GM19397 (cell line): Measurements from ENCODE around the gene NT5M.

Experiments
- ATAC-seq: cut with Tn5 transposase; IDR thresholded peaks from one replicate; pipeline ENCODE4 v1.9.1; 2021; ENCODE audit warnings: mild to moderate bottlenecking, moderate library complexity; ENCODE audit not compliant: unreplicated experiment

Gene NT5M

DNA sequence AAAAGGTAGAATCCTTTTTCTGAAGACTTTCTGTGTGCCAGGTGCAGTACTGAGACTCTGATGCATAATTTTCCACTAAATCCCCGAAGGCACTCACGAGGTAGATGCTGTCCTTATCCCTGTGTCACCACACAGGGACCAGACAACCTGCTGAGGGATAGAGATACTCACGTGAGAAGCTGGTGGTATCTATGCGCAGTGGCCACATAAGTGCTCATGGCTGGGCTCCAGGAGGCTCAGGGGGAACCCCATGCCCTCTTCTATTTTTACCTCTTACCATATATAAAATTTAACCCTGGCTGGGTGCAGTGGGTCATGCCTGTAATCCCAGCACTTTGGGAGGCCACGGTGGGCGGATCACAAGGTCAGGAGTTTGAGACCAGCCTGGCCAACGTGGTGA lies 38.3 kb downstream of the NT5M start:
- no peak for ATAC-seq

DNA sequence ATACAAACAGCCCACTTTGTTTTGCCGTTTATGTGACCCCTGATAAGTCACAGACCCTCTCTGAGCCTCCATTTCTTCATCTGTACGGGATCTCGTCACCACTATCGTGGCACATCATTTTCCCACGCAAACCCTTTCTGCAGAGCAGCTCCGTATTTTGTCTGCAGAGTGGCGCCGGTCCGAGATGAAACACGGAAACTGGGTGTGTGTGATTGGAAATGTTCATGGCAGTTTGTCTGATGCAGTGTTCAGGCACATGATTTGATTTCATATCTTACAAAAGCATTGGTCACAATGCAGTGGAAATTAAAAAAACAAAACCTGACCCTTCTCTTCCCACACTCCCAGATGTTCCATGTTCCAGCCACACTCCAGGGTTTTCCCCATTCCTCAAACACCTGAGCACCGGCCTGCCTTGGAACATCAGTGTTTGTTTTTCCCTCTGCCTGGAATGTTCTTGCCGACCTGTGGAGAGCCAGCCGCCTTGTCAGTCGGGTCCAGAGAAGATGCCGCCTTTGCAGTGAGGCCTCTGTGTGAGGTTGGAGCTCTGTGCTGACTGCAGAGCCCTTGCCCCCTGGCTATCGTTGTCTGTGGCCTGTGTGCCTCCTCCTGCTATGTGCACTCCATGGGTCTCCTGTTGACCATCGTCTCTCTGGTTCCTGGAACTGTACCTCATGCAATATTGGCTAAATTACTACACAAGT lies 39.2 kb downstream of the NT5M start:
- no peak for ATAC-seq

DNA sequence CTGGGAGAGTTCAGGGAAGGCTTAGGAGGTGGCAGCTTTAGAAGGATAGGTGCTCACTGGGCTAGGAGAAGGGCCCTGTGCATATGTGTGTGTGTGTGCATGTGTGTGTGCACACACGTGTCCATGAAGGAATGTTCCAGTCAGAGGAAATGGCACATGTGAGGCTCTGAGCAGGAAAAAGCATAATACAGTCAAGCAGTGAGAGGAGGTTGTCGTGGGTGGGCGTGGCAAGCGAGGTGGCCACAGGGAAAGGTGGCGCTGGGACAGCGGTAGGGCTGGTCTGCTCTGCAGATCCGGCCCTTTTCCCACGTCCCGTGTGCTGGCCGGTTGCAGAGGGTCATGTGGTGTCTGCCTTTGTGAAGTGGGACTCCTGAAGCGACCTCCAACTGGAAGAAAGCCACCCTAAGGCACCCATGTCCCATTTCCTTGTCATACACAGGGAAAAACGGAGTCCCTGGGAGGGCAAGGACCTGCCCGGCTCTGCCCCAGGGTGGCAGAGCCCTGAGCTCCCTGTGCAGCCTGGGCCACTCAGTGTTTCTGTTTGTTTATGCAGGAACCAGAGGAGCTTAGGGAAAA lies 40.1 kb downstream of the NT5M start:
- no peak for ATAC-seq

DNA sequence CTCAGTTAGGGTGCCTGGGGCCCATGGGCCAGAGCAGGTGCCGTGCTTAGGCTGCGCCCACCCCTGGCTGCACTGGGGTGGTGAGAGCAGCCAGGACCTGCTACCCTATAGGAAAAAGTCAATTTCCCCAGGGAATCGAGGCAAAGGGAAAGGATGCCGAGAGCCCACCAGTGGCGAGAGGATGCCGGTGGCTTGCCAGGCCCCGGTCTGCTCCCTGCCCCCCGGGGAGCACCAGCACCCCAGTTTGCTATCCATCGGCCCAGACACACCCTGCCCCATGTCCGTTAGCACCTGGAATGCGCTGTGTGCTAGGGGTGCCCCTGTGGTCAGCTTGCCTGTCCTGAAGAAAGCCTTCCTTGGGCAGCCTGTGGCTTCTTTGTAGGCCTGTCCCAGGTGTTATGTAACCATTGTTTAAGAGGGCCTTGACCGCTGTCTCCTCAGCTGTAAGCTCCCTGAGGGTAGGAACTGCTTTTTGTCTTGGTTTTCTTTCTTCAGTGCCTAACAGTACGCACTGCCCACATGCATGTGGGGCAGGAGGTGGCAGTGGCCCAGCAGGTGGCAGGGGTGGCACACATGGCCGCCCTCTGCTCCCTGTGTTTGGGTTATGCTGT lies 40.8 kb downstream of the NT5M start:
- no peak for ATAC-seq

DNA sequence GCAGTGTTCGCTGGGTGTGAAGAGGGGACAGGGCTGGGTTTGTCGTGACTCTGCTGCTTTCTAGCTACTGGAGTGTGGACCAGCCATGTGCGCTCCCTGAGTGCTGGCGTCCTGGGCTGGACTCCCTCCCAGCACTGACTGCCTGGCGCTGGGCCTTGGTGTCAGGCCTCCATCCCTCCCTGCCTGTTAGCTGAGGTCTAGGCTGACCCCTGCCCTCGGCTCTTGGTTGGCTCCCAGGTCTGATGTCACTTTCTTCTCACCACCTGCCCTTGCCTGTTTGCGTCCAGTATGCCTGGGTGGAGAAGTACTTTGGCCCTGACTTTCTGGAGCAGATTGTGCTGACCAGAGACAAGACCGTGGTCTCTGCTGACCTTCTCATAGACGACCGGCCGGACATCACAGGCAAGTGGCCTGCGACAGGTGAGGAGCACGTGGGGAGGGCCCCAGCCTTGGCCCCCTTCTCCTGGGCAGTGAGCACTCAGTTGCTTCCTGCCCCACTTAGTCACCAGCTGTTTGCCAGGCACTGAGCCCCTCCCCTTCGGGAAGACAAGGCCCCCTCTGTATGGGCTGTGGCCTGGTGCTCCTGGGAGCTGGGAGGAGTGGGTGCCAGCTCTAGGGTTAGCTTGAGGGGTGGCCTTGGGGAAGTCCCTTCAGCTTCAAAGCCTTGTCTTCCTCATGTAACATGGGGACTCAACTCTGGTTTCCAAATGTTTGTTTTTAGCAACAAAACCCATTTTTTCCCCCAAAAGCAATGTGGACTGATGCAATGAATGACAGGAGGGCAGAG lies 41.5 kb downstream of the NT5M start:
- no peak for ATAC-seq

DNA sequence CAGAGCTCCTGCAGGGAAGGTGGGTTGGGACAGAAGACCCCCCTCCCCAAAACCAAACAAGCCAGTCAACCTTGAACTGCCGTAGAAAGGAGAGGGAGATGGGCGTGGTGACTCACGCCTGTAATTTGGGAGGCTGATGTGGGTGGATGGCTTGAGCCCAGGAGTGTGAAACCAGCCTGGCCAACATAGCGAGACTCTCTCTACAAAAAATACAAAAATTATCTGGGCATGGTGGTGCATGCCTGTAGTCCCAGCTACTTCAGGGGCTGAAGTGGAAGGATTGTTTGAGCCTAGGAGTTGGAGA lies 42.1 kb downstream of the NT5M start:
- no peak for ATAC-seq

DNA sequence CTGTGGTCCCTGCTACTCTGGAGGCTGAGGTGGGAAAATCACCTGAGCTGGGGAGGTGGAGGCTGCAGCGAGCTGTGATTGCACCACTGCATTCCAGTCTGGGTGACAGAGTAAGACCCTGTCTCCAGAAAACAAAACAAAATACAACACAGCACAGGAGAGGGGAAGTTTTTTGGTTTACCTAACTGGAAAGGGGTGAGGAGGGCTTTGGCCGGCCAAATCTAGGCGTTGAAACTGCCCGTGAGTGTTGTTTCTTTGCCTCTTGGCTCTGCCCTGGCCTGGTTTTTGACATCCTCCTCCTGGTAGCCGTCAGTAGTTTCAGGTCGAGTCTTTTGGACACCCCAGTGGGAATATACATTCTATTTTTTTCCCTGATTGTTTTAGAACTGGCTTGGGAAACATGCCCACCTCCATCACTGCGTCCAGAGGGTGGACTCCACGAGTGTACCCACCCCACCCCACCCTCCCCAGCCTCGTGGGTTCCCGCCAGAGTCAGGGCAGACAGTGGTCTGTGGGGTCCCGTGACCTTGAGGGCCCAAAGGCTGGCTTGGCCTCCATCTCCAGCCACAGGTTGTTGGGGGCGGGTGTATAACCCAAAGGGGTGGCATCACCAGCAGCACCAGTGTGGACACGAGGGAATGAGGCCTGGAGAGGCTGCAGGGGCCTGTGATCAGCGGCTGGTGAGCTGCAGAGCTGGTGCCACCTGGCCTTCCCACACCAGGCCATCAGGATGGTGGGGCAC lies 42.7 kb downstream of the NT5M start:
- ATAC-seq: no peak

DNA sequence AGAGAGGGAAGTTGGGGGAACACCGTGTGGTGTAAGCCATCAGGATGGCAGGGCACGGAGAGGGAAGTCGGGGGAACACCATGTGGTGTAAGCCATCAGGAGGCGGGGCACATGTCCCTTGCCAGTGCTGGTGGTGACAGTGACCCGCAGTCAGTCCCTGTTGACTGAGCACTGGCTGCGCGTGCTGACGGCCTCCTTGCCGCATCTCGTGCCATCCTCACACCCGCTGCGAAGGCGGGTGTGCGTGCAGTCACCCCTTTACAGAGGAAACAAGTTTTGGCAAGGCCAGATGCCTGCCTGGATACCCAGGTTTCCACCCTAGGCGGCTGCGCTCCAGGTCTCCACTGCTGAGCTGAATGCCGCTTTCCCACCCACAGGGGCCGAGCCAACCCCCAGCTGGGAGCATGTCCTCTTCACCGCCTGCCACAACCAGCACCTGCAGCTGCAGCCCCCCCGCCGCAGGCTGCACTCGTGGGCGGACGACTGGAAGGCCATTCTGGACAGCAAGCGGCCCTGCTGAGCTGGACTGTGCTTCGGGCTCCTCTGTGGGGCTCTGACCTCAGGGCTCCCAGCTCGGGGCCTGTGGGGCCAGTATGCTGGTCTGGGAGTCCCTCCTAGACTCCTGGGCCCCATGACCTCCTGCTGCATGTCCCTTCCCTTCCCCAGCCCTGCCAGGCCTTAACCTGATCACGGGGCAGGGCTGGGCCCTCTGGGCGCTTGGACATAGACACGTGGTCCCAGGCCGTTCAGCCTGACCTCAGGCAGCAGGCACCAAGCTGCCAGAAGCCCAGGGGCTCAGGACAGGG lies 43.5 kb downstream of the NT5M start:
- no peak for ATAC-seq

DNA sequence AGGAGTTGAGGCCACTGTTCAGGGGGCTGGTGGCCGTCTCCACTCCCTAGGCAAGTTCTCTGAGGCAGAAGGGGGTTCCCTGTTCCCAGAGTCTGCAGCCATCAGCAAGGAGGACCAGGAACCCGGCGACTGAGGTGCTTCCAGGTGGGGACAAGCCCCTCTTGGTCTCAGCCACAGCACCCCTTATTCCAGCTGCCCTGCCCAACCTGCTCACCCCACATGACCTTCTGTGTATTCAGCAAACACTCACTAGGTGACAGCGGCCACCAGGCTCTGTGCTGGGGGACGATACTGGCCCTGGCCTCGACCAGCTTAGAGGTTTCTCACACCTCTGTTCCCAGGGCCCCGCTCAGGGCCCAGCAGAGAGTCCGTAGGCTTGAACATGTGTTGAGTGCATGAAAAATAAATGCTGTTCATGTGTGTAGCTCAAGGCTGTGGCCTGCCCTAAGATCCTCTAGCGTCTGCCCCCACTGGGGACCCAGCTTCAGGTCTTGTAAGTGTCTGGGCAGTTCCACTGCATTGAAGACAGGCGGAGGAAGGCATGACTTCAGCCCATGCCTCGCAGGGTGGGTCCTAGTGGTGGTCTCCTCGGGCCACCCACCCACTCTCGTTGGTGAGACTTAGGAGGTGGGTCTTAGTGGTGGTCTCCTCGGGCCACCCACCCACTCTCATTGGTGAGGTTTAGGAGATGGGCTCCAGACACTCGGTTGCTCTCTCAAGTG lies 44.2 kb downstream of the NT5M start:
- no peak for ATAC-seq

DNA sequence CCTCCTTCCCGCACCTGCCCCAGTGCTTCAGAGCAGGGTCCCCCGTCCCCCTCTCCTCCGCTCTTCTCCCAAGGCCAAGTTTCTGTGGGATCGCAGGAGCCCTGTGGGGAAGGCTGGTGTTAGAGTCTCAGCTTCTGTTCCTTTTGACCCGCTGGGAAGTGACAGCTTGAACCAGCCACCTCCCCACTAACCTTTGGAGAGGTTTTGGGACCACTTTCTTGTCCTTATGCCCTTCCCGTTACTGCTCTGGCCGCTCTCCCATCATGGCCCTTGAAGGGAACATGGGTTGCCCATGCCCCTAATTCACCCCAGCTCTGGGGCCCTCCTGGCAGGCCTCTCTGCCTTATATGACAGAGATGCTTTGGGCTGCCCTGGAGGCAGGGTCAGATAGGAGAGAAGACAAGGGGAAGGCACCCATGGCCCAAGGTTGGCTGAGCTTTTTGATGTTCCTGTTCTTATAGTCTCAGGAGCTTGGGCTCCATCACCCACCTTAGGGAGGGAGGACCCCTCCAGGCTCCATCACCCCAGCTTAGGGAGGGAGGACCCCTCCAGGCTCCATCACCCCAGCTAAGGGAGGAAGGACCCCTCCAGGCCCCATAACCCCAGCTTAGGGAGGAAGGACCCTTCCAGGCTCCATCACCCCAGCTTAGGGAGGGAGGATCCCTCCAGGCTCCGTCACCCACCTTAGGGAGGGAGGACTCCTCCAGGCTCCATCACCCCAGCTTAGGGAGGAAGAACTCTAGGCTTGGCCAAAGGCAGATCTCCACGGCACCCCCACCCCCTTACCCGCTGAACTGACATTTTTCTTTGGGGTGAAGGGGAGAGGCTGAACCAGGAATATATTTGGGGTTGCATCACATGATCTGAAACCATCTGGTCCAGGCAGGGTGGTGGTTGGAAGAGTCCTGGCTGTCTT lies 45.0 kb downstream of the NT5M start:
- ATAC-seq: no peak

DNA sequence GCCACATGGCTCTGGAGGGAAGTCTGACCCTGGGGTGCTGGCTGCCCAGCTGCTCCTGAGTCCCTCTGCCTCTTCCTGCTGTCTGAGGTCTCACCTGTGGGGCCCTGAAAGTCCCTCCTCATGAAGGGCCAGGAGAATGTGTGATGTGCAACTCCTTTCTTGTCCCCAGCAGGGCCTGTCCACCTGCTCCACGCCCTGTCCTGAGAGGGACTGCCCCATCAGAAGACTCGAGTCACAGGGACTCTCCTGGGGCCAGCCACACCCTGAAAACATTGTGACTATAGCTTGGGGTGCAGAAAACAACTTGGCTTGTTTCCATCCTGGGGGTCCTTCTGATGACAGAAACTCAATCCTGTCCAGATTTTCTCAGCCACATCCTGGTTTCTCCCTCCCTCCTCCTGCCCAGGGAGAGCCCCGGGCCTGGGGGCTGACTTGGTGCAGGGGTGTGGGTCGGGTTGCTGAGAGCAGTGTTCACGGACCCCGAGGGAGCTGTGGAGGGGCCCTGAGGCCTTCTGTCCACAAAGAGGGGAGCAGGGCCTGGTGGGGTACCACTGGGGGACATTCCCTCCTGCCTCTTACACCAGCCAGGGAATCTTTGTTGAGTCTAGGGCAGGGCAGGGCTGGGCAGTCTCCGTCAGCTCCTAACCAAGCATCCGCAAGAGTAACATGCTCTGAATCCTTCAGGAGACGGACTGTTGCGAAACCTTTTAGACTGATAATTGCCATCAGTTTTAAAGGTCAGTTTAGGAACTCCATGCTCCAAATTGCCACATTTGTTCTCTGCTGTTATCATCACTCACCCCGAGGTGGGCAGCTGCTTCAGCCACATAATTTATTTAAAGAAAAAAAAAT lies 45.9 kb downstream of the NT5M start:
- no peak for ATAC-seq

DNA sequence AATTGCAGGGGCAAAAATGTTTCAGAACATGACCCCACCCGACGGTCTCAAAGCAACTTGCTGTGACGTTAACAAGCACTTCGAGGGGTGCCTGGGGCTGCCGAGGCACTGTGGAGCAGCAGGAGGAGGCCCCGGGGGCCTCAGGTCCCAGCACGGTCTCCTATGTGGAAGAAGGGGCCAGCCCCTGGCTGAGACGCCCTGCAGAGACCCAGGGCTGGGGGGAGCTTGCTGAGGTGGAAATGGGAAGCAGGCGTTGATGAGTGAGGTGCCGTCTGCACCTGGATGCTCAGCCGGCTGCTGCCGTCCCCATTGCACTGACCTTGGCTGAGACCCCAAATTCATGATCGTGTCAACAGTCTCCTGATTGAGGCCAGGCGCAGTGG lies 46.5 kb downstream of the NT5M start:
- ATAC-seq: no peak

DNA sequence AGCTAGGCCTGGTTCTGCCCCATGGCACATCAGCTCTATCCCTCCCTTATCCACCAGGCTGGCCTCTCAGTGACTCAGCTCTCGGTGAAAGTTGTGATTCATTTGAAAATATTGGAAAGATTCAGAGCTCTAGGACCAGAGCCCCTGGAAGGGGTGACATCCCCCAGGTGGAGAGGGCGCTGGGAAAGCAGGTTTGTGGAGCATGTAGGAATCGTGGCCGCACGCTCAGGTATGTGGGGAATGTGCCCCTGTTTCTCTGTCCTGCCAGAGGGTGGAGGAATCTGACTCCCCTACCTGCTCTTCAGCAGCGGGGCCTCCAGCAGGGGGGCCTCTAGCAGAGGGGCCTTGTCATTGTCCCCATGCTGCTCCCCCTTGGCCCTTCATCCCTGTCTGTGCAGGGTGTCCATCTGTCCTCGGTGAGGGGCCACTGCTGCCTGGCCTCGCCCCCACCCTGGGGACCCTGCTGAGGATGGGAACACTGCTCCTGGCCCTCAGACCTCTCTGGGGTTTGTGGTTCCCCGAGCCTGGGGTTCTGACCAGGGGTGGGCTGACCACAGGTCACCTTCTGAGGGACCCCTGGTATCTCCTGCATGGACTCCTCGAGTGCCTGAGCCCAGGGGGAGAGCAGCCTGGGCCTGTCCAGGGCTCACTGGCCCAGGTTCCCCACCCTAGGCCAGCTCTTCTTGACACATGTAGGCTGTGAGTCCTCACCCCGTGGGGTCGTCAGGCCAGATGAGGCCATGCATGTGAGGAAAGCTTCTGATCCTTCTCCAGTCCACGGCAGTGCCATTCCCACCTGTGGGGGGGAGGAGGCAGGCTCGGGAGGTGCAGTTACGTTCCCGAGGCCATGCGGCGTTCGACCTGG lies 47.5 kb downstream of the NT5M start:
- no peak for ATAC-seq

DNA sequence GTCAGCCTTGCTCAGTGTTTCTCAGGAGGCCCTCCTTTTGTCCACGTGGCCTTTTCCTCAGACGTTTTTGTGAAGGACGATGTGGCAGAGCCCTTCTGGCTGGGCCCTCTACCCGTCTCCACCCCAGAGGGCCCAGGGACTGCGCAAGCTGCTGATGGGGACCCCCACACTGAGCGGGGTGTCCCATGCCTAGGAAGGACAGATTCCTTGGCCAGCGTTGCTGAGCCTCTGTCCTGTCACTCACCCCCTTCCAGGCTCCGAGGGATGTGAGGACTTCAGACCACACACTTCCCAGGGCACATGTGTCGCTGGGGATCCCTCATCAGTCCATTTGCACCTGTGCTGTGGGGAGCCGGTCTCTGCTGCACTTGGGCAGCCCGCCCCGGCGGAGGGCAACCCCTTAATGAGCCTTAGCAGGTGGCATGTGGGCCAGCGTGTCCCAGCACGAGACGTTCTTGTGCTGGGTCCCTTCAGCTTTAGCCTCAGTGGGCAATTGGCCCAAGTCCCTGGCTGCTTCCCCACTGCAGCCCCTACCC lies 48.3 kb downstream of the NT5M start:
- no peak for ATAC-seq

DNA sequence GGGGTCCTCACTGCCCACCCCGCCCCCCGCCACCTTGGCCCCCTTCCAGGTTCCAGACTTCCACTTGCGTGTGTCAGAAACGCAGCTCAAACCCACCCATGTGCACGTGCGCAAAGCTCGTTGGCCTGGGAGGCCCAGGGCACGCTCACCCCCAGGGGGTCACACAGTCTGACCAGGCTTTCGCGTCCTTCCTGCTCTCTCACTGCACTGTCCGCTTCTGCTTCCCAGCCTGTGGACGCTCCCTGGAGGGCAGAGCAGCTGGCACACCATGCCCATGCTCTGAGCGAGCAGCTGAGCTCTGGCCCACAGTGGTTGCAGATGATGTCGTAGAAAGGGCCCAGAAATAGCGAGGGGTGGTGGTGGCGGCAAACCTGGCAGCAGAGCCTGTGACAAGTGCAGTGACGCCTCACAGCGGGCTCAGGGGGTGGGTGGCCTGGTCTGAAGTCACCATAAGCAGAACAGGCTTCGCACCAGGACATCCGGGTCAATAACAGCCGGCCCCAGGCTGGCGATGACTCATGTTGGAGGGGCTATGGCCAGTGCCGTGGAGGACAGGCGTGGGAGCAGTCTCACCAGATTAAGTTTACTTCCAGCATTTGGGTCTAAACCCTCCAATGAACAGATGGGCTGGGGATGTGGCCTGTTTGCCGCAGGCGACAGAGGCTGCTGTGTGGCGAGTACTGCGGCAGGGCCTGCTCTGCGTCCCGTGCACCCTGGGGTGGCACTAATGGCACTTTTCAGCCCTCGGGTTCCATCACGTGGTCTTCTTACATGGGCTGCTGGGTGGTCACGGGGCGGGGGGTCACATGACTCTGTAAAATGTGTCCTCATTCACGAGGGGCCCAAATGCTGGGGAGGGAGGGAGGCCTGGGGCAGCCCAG lies 49.0 kb downstream of the NT5M start:
- no peak for ATAC-seq
